D721Med (cell line): ENCODE measurements around the gene EDN2.

Experiments
- DNase-seq: peaks from one replicate; pipeline ENCODE4 v3.0.0; 2011; ENCODE audit warnings: low spot score; ENCODE audit not compliant: insufficient read length
- FAIRE-seq: peaks from 2 replicates; lab custom pipeline; 2011; peaks lifted over from hg19 to GRCh38; lab: Jason Lieb, UNC
- CTCF ChIP-seq: IDR thresholded peaks from 2 replicates; pipeline ENCODE4 v1.5.1; 2012; ENCODE audit warnings: mild to moderate bottlenecking, control low read depth; ENCODE audit not compliant: insufficient read depth; ENCODE audit errors: missing control alignments

EDN2 gene

GRCh38 chr1:41438711-41439110, 45.8 kb downstream of the EDN2 start:
- TF ChIP-seq CTCF, result no peak
- no peak for DNase-seq
- FAIRE-seq, result no peak

- FAIRE-seq (no peak), DNase-seq (no peak)
- no peak for TF ChIP-seq CTCF
These were observed 47.5 kb downstream of the EDN2 start for GRCh38 chr1:41437011-41437355.

- FAIRE-seq (no peak), DNase-seq (no peak)
- TF ChIP-seq CTCF, result no peak
These were observed 48.0 kb downstream of the EDN2 start for GRCh38 chr1:41436281-41437010.

- DNase-seq (no peak), FAIRE-seq (no peak)
- TF ChIP-seq CTCF, result peak; percentile 14
These were observed 48.8 kb downstream of the EDN2 start for GRCh38 chr1:41435570-41436178.

GRCh38 chr1:41434748-41435449, 49.6 kb downstream of the EDN2 start:
- DNase-seq (no peak), FAIRE-seq (no peak)
- TF ChIP-seq CTCF, result no peak

GRCh38 chr1:41434306-41434705, 50.2 kb downstream of the EDN2 start:
- DNase-seq (no peak), FAIRE-seq (no peak)
- TF ChIP-seq CTCF, result no peak
